ENCODE measurements around the gene DGKZ. TPM values are rescaled to one million over a fixed set of nuclear protein-coding genes. Genes with fewer than 3 reads are reported as not detected.
"Not testable (repeated sequence)": the region's sequence is repeated elsewhere in the genome, so short reads cannot be mapped to it uniquely, and the experiment has no call there.

DGKZ gene
- total RNA-seq, 1 donor from 2014 or later, result 52.3 TPM

DNA sequence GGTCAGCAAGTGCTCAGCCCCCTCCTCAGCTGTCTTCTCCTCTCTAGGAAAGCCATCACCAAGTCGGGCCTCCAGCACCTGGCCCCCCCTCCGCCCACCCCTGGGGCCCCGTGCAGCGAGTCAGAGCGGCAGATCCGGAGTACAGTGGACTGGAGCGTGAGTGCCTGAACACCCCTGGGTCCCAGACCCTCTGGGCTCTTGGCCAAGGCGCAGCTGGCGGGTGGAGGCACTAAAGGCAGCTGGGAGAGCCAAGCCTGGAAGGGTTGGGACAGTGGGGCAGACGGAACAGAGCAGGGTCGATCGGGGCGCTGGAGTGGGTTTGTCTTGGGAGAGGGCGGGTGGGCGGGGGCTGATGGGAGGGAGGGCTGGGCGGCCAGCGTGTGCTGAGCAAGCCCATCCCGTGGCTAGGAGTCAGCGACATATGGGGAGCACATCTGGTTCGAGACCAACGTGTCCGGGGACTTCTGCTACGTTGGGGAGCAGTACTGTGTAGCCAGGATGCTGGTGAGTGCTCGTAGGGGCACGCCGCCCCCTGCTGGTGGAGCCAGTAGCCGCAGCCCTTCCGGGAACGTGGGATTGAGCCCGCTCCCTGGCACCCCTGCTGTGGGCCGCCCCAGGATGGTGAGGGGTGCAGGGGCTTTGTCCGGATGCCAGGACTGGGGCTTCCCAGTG, 20.1 kb downstream of the DGKZ start:
- DNase-seq, result peak; percentile 85

DNA sequence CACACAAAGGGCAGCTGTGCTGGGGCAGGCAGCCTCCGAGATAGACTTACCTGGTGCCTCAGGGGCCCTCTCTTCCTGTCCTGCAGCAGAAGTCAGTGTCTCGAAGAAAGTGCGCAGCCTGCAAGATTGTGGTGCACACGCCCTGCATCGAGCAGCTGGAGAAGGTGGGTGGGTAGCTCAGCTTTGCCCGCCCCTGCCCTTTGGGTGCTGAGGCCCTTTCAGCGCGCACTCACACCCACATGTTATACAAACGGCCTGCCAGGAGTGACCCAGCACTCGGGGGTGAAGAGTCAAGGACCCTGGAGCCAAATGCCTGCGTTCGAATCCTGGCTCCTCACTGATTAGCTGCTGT, 20.6 kb downstream of the DGKZ start:
- DNase-seq, result no peak

GRCh38 chr11:46369458-46370152, 22.3 kb downstream of the DGKZ start:
- DNase-seq, result peak; percentile 81

DNA sequence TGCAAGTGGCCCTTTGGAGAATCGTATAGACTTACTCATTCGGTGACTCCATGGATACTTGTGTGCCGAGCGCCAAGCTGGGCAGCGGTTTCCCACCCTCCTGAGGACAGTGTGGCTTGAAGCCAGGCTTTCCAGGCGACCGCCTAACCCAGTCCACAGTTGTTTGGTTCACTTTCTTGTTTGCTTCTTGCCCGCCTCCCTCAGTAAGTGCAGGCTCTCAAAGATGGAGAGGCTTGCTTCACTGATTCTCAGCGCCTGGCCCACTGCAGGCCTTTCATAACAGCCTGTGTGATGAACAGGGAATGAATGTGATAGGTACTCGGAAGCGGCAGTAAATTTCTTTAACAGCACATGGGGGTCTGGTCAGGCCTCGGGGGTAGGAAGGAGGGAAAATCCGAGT, 23.0 kb downstream of the DGKZ start:
- DNase-seq, result no peak

- DNase-seq, result not testable (repeated sequence)
Observed at GRCh38 chr11:46371262-46371661, 24.0 kb downstream of the DGKZ start.

DNA sequence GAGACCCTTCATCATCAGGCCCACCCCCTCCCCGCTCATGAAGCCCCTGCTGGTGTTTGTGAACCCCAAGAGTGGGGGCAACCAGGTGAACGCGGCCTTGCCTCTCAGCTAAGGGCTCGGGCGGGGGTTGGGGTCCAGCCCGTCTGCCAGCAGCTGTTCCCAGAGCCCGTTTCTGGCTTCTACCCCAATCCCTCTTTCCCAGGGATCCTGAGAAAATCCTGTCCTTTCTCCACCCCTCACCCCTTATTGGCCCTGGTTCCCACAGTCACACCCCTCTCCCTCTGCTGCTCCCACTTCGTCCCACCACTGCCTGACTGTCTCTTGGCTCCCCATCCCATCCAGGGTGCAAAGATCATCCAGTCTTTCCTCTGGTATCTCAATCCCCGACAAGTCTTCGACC, 24.8 kb downstream of the DGKZ start:
- DNase-seq, result peak; percentile 80

GRCh38 chr11:46372501-46372900, 25.2 kb downstream of the DGKZ start:
- not testable (repeated sequence) for DNase-seq

- DNase-seq, result no peak
Observed at GRCh38 chr11:46373787-46374740, 26.8 kb downstream of the DGKZ start.

GRCh38 chr11:46374815-46375214, 27.6 kb downstream of the DGKZ start:
- no peak for DNase-seq

- DNase-seq, result no peak
Observed at GRCh38 chr11:46375392-46376101, 28.3 kb downstream of the DGKZ start.

DNA sequence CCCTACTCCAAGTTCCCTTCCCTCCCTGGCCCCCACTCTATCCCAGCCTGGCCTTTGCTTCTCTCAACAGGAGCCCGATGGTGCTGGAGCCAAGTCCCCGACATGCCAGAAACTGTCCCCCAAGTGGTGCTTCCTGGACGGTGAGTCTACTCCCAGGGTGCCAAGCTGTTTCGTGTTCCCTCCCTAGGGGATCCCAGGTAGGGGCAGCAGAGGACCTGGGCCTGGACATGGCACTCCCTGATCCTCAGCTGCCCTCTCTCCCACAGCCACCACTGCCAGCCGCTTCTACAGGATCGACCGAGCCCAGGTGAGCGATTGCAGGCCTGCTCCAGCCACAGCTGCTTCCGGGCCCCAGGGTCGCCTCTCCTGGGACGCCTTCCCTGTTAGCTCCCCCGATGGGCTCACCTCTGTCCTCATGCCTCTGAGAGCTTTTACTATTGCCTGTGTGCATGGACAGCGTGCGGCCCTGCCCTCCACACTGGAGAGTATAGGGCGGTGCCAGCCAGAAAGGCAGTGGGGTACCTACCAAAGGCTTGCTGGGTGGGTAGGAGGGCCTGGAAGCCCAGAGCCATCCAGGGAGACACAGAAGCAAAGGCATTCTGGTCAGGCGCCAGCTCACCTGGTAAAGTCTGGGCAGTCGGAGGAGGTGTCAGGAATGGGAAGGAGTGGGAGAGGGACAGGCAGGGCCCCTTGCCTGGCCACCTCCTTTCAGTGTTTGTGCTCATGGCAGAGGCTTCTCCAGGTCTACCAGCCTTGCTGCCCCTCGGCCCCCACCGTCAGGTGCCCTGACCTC, 29.2 kb downstream of the DGKZ start:
- DNase-seq, result no peak

- DNase-seq, result no peak
Observed at GRCh38 chr11:46377290-46377689, 30.0 kb downstream of the DGKZ start.

DNA sequence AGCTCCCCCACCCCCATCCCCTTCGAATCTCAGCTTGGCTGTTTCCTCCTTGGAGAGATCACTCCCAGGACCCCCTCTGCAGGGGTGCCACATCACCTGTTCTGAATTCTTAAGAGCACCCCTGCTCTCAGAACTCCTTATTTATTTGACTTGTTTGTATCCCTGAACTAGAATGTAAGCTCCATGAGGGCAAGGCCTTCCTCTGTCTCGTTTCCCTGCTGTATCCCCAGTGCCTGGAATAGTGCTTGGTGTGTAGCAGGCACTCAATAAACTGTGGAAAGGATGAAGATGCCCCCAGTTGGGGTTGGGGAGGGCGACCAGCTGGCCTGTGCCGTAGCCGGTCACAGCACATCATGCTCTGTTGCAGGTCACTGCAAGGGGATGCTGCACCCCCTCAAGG, 30.6 kb downstream of the DGKZ start:
- DNase-seq, result no peak

GRCh38 chr11:46378296-46378695, 31.0 kb downstream of the DGKZ start:
- DNase-seq, result no peak

GRCh38 chr11:46378811-46379481, 31.7 kb downstream of the DGKZ start:
- no peak for DNase-seq

DNA sequence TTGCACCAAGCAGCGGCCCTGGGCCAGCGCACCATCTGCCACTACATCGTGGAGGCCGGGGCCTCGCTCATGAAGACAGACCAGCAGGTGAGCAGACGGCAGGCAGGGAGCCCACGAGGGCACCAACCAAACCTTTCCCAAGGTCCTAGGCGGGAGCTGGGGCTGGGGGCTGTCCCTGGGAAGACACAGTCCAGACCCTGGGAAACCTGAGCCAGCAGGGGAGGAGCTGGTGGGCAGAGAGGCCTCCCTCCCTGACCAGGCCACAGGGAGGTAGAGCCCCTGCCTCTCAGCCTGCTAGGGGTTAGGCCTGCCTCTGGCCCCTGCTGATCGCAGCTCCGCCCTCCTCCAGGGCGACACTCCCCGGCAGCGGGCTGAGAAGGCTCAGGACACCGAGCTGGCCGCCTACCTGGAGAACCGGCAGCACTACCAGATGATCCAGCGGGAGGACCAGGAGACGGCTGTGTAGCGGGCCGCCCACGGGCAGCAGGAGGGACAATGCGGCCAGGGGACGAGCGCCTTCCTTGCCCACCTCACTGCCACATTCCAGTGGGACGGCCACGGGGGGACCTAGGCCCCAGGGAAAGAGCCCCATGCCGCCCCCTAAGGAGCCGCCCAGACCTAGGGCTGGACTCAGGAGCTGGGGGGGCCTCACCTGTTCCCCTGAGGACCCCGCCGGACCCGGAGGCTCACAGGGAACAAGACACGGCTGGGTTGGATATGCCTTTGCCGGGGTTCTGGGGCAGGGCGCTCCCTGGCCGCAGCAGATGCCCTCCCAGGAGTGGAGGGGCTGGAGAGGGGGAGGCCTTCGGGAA, 32.4 kb downstream of the DGKZ start:
- peak; percentile 60 for DNase-seq

DNA sequence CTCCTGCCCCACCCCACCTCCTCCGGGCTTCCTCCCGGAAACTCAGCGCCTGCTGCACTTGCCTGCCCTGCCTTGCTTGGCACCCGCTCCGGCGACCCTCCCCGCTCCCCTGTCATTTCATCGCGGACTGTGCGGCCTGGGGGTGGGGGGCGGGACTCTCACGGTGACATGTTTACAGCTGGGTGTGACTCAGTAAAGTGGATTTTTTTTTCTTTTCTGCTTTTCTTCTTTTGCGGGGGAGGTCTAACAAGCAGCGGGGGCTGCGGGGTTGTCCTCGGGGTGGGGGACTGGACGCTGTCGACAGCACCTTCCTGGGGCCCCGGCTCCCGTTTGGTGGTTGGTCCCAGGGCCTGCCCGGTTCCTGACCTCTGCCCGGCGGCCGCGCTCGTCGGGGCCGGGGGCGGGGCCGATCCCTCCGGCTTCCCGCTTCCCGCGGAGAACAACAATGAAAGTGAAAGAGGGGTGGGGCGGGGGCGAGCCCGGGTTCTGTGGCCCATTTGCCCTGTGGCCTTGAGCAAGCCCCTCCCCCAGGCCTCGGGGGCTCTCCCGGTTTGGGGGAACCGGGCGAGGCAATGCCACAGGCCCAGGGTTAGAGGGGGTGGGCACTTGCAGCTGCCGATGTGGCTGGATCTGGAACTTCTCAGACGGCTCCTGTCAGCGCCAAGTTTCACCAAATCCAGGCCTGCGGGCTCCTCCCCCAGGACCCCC, 33.2 kb downstream of the DGKZ start:
- DNase-seq, result peak; percentile 73

DNA sequence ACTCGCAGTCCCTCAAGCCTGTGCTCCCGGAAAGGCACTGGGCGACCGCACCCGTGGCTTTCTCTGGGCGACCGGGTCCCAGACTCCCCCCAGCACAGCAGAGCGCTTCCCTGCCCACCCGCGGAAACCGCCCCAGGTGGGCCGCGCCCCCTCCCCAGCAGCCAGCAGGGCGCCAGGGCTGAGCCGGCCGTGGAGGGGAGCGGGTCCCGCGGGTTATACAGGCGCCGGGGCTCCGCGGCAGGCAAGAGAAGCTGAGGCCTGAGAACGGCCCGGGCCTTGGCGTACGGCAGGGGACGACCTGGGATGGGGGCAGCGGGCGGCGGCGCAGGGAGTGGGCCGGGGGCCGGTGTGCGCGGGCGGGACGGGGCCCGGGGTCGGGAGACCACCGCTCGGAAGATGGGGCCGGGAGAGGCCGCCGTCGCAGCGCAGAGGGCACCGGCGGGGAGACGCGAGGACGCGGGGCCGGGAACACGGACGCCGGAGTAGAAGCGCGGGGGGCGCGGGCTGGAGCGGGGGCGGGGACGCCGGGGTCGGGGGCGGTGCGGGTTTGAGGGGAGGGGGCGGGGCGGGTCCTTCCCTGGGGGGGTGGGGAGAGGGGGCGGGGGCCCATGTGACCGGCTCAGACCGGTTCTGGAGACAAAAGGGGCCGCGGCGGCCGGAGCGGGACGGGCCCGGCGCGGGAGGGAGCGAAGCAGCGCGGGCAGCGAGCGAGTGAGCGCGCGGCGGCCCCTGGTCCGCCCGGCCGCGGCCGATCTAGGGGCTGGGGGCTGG, 34.0 kb downstream of the DGKZ start, which contains the start of gene MDK:
MDK (plus strand) TSS at position 622 of the 771 bp plus-strand sequence. CDS start 389 bp downstream, outside the sequence.
- peak; percentile 76 for DNase-seq

Data from tongue (tissue), 2 donors.